GM12891 (cell line): ENCODE results near the gene TM7SF2. TPM values are rescaled to one million over a fixed set of nuclear protein-coding genes. Genes with fewer than 3 reads are reported as not detected.

Experiments
- DNase-seq: peaks from one replicate; pipeline ENCODE4 v3.0.0; 2011; ENCODE audit warnings: low spot score; ENCODE audit not compliant: insufficient read length
- FAIRE-seq: peaks from 2 replicates; lab custom pipeline; 2011; peaks lifted over from hg19 to GRCh38; lab: Jason Lieb, UNC
- PAX5 ChIP-seq: IDR thresholded peaks from 2 replicates; pipeline ENCODE4 v1.6.1; 2011; ENCODE audit warnings: low read length, moderate library complexity, mild to moderate bottlenecking; ENCODE audit not compliant: insufficient read depth, severe bottlenecking
- POLR2A ChIP-seq: IDR thresholded peaks from 2 replicates; pipeline ENCODE4 v1.6.1; 2011; ENCODE audit warnings: low read depth, low read length, control low read depth
- POLR2AphosphoS5 ChIP-seq: IDR thresholded peaks from 2 replicates; pipeline ENCODE4 v1.6.1; 2011; ENCODE audit warnings: low read depth, low read length, control low read depth
- POU2F2 ChIP-seq: IDR thresholded peaks from 2 replicates; pipeline ENCODE4 v1.6.1; 2011; ENCODE audit warnings: low read depth, mild to moderate bottlenecking, control low read depth, low read length, moderate library complexity
- SPI1 ChIP-seq: IDR thresholded peaks from 2 replicates; pipeline ENCODE4 v1.6.1; 2011; ENCODE audit warnings: low read depth, low read length, control low read depth
- TAF1 ChIP-seq: IDR thresholded peaks from 2 replicates; pipeline ENCODE4 v1.6.1; 2011; ENCODE audit warnings: low read depth, low read length, control low read depth
- polyA plus RNA-seq: library from polyadenylated mRNA; unstranded; fragments of >200 nt; gene quantifications from one replicate; pipeline ENCODE4 v1.2.1, GENCODE V29; 2012; ENCODE audit warnings: low read depth, missing spikeins, inconsistent platforms; ENCODE audit not compliant: missing spikeins

Gene TM7SF2
- polyA plus RNA-seq = 20.1 TPM

DNA sequence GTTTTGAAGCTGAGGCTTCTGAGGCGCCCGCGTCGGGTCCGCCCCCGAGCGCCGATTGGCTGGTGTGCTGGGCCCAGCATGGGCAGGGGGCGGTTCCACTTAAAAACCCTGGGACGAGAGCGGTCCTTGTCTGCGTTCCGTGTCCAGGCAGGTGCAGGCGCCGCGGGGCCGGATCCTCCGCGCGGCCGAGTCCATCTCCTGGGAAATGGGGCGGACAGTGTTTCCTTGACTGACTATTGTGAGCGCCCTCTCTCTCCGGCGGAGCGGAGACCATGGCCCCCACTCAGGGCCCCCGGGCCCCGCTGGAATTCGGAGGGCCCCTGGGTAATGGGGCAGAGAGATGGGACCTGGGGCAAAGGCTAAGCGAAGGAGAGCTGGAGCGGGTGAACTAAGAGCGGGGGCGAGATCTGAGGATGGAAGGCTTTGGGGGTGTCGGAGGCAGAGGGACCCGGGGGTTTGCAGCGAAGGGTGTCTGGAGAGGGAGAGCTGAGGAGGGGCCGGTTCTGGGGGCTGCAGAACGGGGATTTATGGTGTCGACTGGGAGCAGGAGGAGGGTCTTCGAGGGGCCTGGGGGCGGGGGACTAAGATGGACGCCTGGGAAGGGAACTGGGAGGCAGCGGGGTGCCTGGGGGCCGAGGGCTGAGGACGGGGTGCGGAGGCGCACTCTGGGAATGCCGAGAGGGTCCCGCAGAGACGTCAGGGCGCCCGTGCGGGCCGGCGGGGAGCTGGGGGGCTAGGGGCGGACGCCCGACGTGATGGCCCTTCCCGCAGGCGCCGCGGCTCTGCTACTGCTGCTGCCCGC lies at the start of gene TM7SF2:
Gene TM7SF2, plus strand, starts transcription at position 129 of the 802 bp plus-strand sequence. Its CDS starts 144 bp downstream, at position 273.
- DNase-seq (peak; percentile 97), FAIRE-seq (peak; percentile 97)
- TF ChIP-seq POLR2AphosphoS5 (peak; percentile 76), POU2F2 (0 out of 2 replicates have a peak, but pooled peaks have one; percentile 27), TAF1 (no peak), SPI1 (no peak), PAX5 (no peak), POLR2A (peak; percentile 86)

GRCh38 chr11:65063532-65063931 lies 48.1 kb upstream of the TM7SF2 start:
- DNase-seq (no peak), FAIRE-seq (no peak)
- TF ChIP-seq SPI1 (no peak), POU2F2 (no peak), PAX5 (no peak), POLR2A (no peak), POLR2AphosphoS5 (no peak), TAF1 (no peak)

GRCh38 chr11:65064847-65065240 lies 46.8 kb upstream of the TM7SF2 start:
- FAIRE-seq (no peak), DNase-seq (no peak)
- TF ChIP-seq PAX5 (no peak), POLR2A (no peak), SPI1 (no peak), TAF1 (no peak), POU2F2 (no peak), POLR2AphosphoS5 (no peak)

- no peak for FAIRE-seq
- TF ChIP-seq SPI1 (no peak), PAX5 (no peak), POU2F2 (no peak), POLR2A (no peak), POLR2AphosphoS5 (no peak), TAF1 (no peak)
- no peak for DNase-seq
These were observed 45.8 kb upstream of the TM7SF2 start for GRCh38 chr11:65065851-65066250.

- no peak for DNase-seq
- no peak for TF ChIP-seq POLR2AphosphoS5
- no peak for TF ChIP-seq POU2F2
- no peak for TF ChIP-seq PAX5
- no peak for TF ChIP-seq SPI1
- TF ChIP-seq TAF1 = no peak
- no peak for TF ChIP-seq POLR2A
- FAIRE-seq = no peak
These were observed 45.4 kb upstream of the TM7SF2 start for GRCh38 chr11:65066315-65066714.

DNA sequence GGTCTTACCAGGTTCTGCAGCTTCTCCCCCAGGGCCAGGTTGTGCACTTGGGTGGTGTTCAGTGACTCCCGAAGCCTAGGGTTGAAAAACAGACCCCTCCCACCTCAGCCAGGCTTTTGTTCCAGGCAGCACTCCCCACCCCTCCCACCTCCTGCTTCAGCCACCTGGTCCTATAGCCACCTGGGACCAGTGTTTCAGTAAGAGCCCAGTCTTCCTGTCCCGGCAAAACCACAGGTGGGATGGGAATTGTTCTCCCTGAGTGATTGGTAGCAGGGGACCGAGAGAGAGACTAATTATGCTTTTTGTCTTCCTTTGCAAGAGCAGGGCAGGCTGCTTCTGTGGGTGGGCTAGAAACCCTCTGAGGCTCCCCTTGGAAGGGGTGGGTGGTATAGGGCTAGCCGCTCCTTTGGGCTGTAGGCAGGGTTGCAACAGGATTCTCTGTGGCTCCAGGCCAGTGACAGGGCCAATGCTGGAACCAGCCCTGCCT lies 44.8 kb upstream of the TM7SF2 start:
- FAIRE-seq (no peak), DNase-seq (no peak)
- TF ChIP-seq SPI1 (no peak), POLR2A (no peak), POLR2AphosphoS5 (no peak), PAX5 (no peak), POU2F2 (no peak), TAF1 (no peak)

- no peak for TF ChIP-seq PAX5
- no peak for TF ChIP-seq TAF1
- TF ChIP-seq POLR2AphosphoS5 = no peak
- TF ChIP-seq POU2F2 = no peak
- DNase-seq = no peak
- no peak for FAIRE-seq
These were observed 44.2 kb upstream of the TM7SF2 start for GRCh38 chr11:65067446-65067845.

- FAIRE-seq (peak; percentile 70), DNase-seq (no peak)
- TF ChIP-seq POLR2AphosphoS5 (no peak), POLR2A (no peak)
These were observed 42.5 kb upstream of the TM7SF2 start for GRCh38 chr11:65069217-65069616.

DNA sequence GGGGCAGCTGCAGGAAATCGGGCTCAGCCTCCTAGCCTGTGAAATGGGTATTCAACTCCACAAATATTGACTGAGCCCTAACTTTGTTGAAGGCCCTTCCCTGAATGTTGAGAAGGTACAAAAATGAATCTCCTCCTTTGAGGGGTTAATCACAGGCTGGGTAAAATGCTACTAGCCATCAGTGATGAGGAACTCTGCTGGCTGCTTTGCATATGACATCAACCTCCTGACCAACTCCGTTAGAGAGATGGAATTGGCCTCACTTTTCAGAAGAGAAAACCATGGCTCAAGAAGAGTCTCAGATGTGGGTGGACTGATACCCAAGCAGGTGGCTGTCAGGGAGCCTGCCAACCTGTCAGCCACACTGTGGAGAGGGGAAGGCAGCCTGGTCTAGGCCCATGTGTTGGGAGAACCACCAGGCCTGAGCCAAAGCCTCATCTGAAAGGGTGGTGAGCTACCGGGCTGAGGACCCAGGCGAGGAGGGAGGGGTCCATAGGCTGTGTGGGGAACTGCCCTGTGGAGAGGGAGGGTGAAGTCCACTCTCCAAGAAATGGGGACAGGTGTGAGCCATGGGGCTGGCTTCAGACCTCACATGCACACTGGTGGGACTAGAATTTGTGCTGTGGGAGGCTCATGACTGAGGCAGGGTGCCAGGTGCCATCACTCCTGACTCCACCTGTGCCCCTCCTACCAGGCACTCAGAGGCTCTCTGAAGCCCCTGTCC lies 39.6 kb upstream of the TM7SF2 start:
- no peak for DNase-seq
- peak; percentile 69 for FAIRE-seq
- no peak for TF ChIP-seq PAX5
- no peak for TF ChIP-seq POLR2A
- TF ChIP-seq POLR2AphosphoS5 = no peak
- TF ChIP-seq POU2F2 = peak; percentile 93; the same call in 1 of the 2 replicates
- TF ChIP-seq TAF1 = no peak
- peak; percentile 37 for TF ChIP-seq SPI1

DNA sequence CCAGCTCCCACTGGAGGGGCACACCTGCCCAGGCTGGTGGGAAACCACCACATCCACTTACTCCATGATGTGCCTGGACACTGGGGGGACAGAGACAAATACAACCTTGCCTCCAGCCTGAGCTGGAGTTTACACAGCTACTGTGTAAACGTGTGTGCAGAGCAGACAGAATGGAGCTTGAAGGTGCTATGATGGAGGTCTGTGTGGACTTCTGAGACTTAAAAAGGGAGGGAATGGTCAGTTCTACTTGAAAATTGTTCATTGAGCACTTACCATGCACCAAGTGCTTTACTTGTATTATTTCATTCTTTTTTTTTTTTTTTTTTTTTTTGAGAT lies 39.1 kb upstream of the TM7SF2 start:
- FAIRE-seq (no peak), DNase-seq (no peak)

More for the DNA sequence above, 39.1 kb upstream of the TM7SF2 start:
- no peak for TF ChIP-seq PAX5
